SK-N-DZ (cell line): ENCODE results near the gene C6orf136.
A peak's percentile ranks its signal among the peaks of the same experiment; 100 is the strongest.

Experiments used
- DNase-seq: peaks from one replicate; pipeline ENCODE4 v3.0.0-alpha.2; 2015; ENCODE audit warnings: low spot score

The C6orf136 gene

GRCh38 chr6:30686009-30686907, 39.3 kb downstream of the C6orf136 start, which contains the start of gene PPP1R18:
TSS of gene PPP1R18 (minus strand) at chr6:30686645. CDS start at chr6:30686018, 627 bp downstream.
- DNase-seq = no peak

GRCh38 chr6:30686908-30687658, 40.1 kb downstream of the C6orf136 start:
- DNase-seq = peak; percentile 95

GRCh38 chr6:30687659-30688431, 40.9 kb downstream of the C6orf136 start:
- DNase-seq = no peak

GRCh38 chr6:30688569-30688968, 41.6 kb downstream of the C6orf136 start:
- DNase-seq = no peak

DNA sequence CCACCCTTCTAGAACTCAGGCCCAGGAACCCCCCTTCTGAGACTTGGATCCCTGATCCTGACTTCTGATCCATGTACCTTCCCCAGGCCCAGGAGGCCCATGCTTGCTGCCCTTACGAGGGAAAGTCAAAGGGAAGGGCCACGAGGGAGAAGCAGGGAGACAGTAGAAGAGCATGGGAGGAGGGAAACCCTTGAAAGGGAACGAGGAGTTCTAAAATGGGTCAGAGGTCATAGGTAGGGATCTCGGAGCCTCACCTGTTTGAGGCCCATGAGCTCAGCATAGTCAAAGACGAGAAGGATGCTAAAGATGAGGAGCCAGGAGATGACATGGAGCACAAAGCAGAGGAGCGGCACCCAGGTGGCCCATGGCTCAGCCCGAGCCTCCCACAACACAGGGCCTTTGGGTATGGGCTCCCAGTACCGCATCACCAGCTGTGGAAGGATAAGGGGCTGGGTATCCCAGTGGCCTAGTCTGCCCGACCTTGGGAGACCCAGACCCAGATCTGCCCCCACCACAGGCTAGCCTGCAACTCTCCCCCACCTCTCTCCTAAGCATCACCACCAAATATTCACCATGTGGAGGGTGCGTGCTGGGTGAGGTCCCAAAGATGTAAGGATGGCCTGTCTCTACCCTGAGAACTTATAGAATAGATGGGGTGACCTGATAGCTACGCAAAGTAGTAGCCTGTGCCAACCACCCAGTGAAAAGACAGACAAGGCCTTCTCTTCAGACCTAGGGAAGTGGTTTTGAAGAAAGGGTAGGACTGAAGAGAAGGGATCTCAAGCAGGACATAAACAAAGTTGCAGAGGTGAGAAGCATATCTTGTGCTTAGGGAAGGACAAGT, 42.3 kb downstream of the C6orf136 start:
- no peak for DNase-seq

DNA sequence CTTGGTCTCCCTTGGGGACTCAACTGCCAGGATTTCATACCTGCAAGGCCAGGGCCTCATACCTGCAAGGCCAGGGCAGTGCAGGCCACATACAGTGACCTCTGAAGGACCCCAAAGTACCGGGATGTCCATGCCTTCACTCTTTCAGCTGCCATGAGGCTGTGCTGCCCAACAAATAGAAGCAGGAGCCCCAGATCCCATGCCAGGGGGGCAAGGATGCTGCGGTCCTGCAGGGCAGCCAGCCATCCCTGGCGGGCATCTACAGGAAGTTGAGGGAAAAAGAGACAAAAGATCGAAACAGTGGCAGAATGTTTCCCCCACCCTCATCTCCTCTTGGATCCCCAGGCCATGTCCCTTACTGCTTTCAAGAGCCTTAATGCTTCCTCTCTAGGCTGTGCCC, 43.1 kb downstream of the C6orf136 start:
- DNase-seq = no peak

DNA sequence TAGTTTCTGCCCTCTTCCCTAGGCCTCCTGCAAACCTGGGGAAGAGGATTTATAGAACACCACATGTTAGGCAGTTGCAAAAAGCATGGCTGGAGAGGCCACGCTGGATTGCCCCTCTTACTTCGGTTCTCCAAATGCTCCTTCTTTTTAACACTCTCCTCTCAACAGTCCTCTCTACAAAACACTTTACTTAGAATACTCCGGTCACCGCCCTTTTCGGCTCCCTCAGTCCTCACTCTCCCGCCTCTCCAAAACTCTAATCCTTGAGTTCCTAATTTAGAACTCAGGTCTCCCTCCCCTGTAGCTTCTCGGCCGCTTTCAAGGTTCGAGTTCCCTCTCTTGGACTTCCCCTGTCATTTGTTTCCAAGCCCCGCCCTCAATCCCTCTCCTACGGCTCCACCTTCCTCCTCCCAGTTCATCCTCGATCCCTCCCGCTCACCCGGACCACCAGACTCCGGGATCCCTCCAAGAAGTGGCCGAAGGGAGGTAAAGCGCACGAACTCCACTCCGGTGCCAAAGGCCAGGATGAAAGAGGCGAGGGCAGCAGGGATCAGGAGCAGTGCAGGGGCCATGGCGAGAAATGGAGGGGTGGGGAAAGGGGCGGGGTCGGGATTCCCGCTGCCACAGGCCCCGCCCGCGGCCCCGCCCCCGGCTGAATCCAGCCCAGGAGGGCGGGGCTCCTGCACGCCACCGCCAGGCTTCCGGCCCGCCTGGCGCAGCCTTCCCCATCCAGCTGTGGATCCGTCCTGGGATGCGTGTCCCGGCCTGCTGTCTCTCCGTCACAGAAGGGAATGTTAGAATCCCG, 43.7 kb downstream of the C6orf136 start, which contains the start of gene NRM:
NRM (minus strand) TSS at position 582 of the 805 bp plus-strand sequence; CDS start at position 572, 10 bp downstream.
- DNase-seq = peak; percentile 90

DNA sequence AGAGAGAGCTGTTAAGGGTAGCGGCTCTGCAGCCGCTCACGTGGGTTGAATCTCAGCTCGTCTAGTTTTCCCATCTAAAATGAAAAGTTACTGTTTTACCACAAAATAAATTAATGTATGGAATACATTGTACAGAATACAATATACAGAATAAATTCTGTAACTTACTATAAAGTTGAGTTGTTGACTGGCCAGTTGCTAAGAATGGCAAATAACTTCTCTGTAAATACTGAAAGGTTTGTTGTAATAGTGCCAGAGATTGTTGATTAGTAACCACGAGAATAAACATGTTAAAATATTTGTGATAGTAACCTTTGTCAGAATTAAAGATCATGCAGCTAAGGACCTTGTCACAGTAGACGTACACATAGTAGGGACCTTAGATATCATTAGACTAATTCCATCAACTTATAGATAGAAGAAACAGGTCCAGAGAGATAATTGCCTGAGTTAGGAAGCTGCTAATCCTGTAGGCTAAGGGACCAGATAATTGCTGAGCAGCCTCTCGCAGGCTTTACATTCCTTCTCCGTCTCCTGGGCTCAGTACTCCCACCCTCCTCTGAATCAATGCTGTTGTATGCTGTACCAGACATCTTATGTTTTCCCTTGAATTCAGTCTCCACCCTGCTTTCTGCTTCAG, 44.4 kb downstream of the C6orf136 start:
- DNase-seq = no peak

- DNase-seq = no peak
These were observed 49.5 kb downstream of the C6orf136 start for GRCh38 chr6:30696432-30696831.

GRCh38 chr6:30700340-30700739, 53.4 kb downstream of the C6orf136 start:
- no peak for DNase-seq
